HG03060 (cell line): Measurements from ENCODE around the gene ATXN1.

Source experiments
- ATAC-seq: cut with Tn5 transposase; IDR thresholded peaks from one replicate; pipeline ENCODE4 v1.9.1; 2021; ENCODE audit warnings: low read depth, moderate number of reproducible peaks; ENCODE audit not compliant: unreplicated experiment

ATXN1 gene

DNA sequence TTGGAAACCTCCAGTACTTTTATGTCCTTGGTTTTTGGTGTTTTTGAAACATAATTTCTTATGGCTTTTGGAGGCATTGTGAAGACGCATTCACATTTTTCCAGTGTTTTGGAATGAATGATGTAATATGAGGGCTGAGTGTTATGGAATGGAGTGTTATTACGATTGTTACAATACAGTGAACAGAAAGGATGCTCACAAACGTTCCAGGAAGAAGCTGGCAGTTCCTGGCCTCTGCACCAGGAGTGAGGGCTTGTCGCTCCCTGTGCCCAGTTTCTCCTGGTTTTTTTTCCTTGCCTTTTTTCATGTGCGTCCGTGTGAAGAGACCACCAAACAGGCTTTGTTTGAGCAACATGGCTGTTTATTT, 502.6 kb downstream of the ATXN1 start:
- ATAC-seq = no peak

DNA sequence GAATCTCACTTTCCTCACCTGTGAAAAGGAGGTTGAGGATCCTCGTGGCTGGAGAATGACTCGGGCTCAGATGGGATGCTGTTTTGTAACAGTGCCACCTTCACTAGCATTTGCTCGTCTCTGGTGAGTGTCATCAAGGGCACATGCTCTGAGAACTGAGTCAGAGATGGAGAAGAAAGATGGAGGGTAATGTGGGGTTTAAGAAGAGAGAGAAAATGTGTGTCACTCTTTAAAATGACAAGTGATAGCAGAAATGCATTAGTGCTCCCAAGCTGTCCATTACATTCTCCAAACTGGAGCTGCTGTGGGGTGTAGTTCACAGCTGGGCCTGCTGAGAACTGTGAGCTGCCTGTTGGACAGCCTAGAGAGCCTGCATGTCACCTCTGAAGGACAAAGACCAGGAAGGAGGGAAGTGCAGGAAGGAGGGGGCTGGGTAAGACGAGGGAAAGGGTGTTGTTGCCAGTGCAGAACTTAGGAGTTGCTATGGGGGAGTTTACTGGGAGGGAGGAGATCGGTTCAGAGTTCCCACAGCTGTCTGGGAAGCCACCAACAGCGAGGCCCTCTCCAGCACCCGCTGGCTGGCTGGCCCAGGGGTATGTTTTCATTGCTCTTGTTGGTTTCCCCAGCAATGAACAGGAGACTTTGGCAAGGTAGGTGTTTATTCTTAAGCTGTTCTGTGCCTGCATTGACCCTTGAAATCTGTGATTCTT, 503.1 kb downstream of the ATXN1 start:
- no peak for ATAC-seq

DNA sequence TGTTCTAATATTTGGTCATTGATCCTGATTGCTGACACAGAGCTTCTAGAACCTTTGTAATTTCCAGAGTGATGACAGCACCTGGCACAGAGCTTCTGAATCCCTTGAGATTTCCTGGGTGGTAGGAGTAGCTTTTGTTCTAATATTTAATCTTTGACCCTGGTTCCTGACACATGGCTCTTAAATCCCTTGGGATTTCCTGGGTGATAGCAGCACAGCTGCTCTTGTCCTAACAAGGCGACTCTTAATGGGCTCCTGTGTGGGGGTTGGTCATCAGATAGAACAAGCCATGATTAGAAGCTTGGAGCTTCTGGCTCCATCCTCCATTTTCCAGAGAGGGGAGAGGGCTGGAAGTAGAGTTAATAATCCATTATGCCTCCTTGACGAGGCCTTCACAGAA, 504.5 kb downstream of the ATXN1 start:
- ATAC-seq = no peak

DNA sequence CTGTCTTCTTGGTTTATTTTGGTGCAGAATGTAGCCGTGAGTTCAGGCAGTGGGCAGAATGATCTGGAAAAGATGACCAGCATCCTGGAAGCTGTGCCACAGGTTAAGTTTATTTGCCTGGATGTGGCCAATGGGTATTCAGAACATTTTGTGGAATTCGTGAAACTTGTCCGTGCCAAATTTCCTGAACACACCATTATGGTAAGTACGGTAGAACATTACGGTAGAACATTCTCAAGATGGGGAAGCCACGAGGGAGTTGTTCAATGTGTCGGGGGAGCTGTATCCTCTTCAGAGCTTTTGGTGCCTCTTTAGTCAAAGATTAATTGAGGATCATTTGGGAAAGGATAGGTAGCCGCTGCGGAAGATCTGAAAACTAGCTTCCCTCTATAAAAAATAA, 506.7 kb downstream of the ATXN1 start:
- no peak for ATAC-seq

DNA sequence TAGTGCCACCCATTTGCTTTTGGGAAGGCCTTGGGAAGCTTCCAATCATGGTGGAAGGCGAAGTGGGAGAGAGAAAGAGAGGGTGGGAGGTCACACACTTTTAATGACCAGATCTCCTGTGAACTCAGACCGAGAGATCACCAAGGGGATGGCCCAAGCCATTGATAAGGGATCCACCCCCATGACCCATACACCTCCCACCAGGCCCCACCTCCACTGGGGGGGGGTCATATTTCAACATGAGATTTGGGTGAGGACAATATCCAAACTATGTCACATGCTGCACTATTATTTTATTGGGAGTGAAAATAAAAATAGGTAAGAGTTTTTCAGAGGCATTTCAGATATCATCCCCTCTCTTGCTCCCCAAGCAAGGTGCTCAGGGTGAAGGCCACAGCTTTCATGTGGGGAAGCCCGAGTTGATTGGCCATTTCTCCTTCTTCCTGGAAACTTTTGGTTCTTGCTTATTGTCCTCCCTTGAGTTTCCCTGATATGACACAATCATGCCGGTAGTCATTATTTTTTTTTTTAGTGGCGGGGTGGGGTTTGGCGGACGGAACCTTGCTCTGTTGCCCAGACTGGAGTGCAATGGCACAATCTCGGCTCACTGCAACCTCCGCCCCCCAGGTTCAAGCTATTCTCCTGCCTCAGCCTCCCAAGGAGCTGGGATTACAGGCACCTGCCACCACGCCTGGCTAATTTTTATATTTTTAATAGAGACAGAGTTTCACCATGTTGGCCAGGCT, 507.7 kb downstream of the ATXN1 start:
- no peak for ATAC-seq

DNA sequence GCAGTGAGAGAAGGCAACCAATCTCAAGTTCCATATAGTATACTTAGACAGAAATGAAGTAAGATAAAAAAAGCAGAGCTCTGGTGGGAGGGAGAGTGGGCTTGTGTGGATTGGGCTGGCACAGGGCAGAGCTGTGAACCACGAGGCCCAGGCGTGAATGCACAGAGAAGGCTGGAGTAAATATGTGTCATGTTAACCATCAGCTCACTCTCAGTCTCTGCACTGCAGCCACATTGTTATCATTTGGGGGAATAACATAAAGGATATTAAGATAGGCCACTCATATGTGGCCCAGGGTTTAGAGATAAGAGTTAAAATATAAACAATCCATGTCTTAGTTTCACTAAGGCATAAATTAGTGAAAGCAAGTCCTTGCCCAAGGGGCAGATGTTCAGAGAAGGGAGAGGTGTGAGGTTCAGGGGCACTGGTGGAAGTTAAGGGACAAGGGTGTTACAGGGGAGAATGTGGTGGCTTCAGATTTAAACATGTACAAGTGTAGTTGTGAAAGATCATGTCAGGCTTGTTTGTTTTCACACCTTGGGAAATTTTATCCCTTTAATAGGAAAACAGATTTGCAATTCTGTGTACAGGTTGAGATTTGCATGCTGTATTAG, 508.5 kb downstream of the ATXN1 start:
- no peak for ATAC-seq

DNA sequence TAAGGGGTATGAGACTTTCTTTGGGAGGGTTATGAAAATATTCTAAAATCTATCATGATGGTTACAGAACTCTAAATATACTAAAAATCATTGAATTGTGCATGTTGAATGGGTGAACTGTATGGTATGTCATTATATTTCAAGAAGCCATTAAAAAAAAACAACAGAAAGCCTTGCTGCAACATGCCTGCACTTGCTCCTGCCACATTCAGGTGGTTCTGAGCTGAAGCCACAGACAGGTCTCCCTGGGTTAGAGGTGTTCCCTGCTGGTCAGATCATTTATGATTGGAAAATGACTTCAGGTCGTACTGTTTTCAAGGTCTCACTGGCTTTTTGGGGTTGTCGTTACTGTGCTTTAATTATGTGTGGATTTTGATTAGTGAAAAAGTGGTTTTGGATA, 509.6 kb downstream of the ATXN1 start:
- ATAC-seq = no peak

DNA sequence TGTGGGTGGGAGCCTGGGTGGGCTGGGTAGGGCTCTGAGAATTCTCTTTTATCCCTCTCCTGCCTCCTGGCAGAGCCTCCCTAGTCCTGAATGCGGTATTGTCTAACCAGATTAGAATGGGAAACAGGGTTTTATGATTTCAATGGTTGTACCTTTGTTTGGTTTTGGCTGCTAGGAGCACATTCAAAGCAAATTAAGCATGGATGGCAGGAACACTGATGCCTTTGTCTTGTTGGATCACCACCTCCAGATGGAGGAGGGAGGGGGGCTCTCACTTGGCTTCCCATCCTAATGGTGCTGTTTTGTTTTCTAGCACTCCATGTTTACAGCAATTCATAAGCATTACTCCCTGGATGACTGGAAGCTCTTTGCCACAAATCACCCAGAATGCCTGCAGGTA, 511.3 kb downstream of the ATXN1 start:
- no peak for ATAC-seq
